MM.1S (cell line): Measurements from ENCODE around the gene CEP72.

ENCODE experiments used
- CTCF ChIP-seq: fragments of 300-600 bp; sonication (generic); IDR thresholded peaks from 2 replicates; pipeline ENCODE4 v1.5.1; 2016; ENCODE audit warnings: antibody characterized with exemption, low read length, mixed read lengths
- EZH2phosphoT487 ChIP-seq: fragments of 300-600 bp; sonication (generic); IDR thresholded peaks from 2 replicates; pipeline ENCODE4 v1.6.1; 2018; ENCODE audit warnings: antibody characterized with exemption, low read length

GRCh38 chr5:606061-606460 lies 6.1 kb upstream of the CEP72 start:
- no peak for TF ChIP-seq CTCF
- no peak for TF ChIP-seq EZH2phosphoT487
